ENCODE results near the gene CELF4. TPM values are rescaled to one million over a fixed set of nuclear protein-coding genes. Genes with fewer than 3 reads are reported as not detected.

Gene CELF4
- polyA plus RNA-seq, 4 donors = 3.2 to 7.8 (median 3.8) TPM; not detected in 1

DNA sequence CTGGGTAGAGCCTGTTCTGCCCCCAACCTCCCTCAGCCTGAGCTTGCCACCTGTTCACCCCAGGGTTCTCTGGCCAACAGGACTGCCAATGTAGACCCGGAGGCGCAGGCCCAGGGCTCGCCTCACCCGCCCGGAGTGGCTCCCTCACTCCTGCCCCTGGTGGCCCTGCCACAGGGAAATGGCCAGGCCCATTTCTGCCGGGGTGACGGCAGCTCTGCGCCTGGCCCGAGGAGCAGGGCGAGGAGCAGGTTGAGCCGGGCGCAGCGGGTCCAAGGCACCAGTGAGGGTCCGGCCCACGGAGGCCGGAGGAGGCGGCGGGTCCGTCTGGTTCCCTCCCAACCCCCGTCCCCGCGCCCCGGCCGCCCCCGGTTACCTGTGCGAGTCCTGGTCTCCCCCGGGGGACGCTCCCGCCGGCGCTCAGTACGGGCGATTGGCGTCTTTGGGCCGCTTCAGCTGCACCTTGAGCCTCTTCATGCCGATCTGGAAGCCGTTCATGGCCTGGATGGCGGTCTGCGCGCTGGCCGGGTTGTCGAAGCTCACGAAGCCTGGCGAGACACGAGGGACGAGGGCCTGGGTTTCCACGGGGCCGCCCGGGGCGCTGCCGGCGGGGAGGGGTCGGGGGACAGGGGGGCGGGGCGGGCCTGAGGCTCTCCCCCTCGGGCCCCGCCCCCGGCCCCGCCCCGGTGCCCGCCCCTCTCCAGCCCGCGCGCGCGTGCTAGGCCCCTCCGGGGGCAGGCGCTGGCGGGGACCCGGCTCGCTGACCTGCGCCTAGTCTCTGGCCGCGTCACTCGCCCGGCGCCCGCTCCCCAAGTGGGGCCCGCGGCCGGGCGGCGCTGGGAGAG is 312.0 kb downstream of the CELF4 start:
- WGBS, 3 donors = 2 to 7% (median 4%) methylated on average over 45 to 83 of the region's 83 CpGs
- peak; percentile 17 to 74 for DNase-seq
- H3K4me3 ChIP-seq (ENCODE audit: low read depth in 1 of 3, low read length in 3 of 3) = peak overlapping the region in 2 of 3 donors; percentile 47 to 58

DNA sequence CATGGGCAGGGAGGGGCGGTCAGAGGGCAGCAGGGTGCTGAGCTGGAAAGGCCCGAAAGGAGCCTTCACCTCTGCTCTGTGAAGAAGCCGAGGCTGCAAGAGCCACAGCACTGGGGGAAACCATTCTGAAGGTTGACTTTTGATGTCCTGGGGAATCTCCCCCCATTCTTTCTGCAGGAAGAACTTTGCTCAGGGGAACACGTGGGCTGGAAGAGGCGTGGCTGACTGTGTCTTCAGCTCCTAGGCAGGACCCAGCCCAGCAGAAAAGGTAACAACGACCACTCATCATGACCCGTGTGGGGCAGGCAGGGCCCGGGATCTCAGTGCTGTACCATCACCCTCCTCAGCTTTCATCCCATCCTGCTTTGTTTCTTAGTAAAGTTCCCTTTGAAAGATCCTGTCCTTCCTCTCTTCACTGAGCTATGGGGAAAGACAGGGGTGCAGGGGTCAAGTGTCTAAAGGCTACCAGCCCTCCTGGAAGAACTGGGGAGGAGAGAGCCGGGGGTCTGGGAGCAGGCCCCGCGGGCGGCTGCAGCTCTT is 312.7 kb downstream of the CELF4 start:
- H3K9me3 ChIP-seq (ENCODE audit: control insufficient read depth in 2 of 2, insufficient read depth in 1 of 2, low read depth in 1 of 2, low read length in 1 of 2) = no peaks in the 10 kb centered on the region
- 23 to 53% (median 35%) methylated on average over 12 of the region's 12 CpGs for WGBS, 3 donors
- DNase-seq = peak; percentile 26 to 84
- H3K27me3 ChIP-seq (ENCODE audit: control insufficient read depth in 3 of 3, insufficient read depth in 3 of 3, low read length in 3 of 3) = peaks cover 0 to 14% (median 11%) of the 10 kb centered on the region in 3 donors
- H3K4me1 ChIP-seq (ENCODE audit: control insufficient read depth in 3 of 3, insufficient read depth in 2 of 3, low read depth in 1 of 3, low read length in 2 of 3) = peaks cover 0 to 28% (median 0%) of the 10 kb centered on the region in 3 donors
- peak overlapping the region in 1 of 3 donors; percentile 58 for H3K4me3 ChIP-seq (ENCODE audit: low read depth in 1 of 3, low read length in 3 of 3)
- FAIRE-seq = no peak
- peak overlapping the region in 1 of 3 donors; percentile 42 for H3K27ac ChIP-seq (ENCODE audit: low read depth in 1 of 3, low read length in 2 of 3)
- H3K36me3 ChIP-seq (ENCODE audit: control insufficient read depth in 3 of 3, insufficient read depth in 2 of 3, low read depth in 1 of 3, low read length in 3 of 3) = peaks cover 0 to 15% (median 0%) of the 10 kb centered on the region in 3 donors

More for the DNA sequence above, 312.0 kb downstream of the CELF4 start:
- no peak for FAIRE-seq
- Histone ChIP-seq H3K36me3 (ENCODE audit: control insufficient read depth in 3 of 3, insufficient read depth in 2 of 3, low read depth in 1 of 3, low read length in 3 of 3) (peaks cover 0 to 12% (median 0%) of the 10 kb centered on the region in 3 donors), H3K4me1 (ENCODE audit: control insufficient read depth in 3 of 3, insufficient read depth in 2 of 3, low read depth in 1 of 3, low read length in 2 of 3) (peaks cover 0 to 28% (median 0%) of the 10 kb centered on the region in 3 donors), H3K27ac (ENCODE audit: low read depth in 1 of 3, low read length in 2 of 3) (peak overlapping the region in 1 of 3 donors; percentile 45), H3K27me3 (ENCODE audit: control insufficient read depth in 3 of 3, insufficient read depth in 3 of 3, low read length in 3 of 3) (peaks cover 0 to 14% (median 12%) of the 10 kb centered on the region in 3 donors), H3K9me3 (ENCODE audit: control insufficient read depth in 2 of 2, insufficient read depth in 1 of 2, low read depth in 1 of 2, low read length in 1 of 2) (no peaks in the 10 kb centered on the region)

DNA sequence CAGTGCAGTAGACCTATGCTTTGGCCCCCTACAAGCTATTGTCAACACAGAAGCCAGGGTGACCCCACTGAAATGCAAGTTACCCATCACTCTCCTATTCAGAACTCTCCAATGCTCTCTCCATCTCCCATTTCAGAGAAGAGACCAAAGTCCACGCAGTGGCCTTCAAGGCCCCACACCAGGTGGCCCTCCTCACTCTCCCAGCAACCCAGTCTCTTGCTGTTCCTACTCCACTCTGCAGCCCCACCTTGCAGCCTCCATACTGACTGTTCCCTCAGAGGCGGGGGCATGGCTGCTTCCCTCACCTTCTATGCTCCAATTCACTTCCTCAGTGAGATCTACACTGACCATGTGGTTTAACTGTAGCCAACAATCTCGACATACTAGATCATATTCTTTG is 313.3 kb downstream of the CELF4 start:
- 58 to 70% (median 64%) methylated on average over 3 of the region's 3 CpGs for WGBS, 3 donors
- peaks cover 0 to 14% (median 9%) of the 10 kb centered on the region in 3 donors for H3K27me3 ChIP-seq (ENCODE audit: control insufficient read depth in 3 of 3, insufficient read depth in 3 of 3, low read length in 3 of 3)
- no peaks in the 10 kb centered on the region for H3K9me3 ChIP-seq (ENCODE audit: control insufficient read depth in 2 of 2, insufficient read depth in 1 of 2, low read depth in 1 of 2, low read length in 1 of 2)
- peaks cover 0 to 18% (median 0%) of the 10 kb centered on the region in 3 donors for H3K36me3 ChIP-seq (ENCODE audit: control insufficient read depth in 3 of 3, insufficient read depth in 2 of 3, low read depth in 1 of 3, low read length in 3 of 3)
- H3K27ac ChIP-seq (ENCODE audit: low read depth in 1 of 3, low read length in 2 of 3) = no peak overlapping the region
- FAIRE-seq = no peak
- H3K4me3 ChIP-seq (ENCODE audit: low read depth in 1 of 3, low read length in 3 of 3) = peak overlapping the region in 1 of 3 donors; percentile 58
- DNase-seq = peak in 1 of 2 donors; percentile 9
- peaks cover 0 to 28% (median 0%) of the 10 kb centered on the region in 3 donors for H3K4me1 ChIP-seq (ENCODE audit: control insufficient read depth in 3 of 3, insufficient read depth in 2 of 3, low read depth in 1 of 3, low read length in 2 of 3)

GRCh38 chr18:37251679-37252078 is 313.9 kb downstream of the CELF4 start:
- peaks cover 0 to 14% (median 4%) of the 10 kb centered on the region in 3 donors for H3K27me3 ChIP-seq (ENCODE audit: control insufficient read depth in 3 of 3, insufficient read depth in 3 of 3, low read length in 3 of 3)
- no peak for DNase-seq
- no peaks in the 10 kb centered on the region for H3K9me3 ChIP-seq (ENCODE audit: control insufficient read depth in 2 of 2, insufficient read depth in 1 of 2, low read depth in 1 of 2, low read length in 1 of 2)
- H3K4me1 ChIP-seq (ENCODE audit: control insufficient read depth in 3 of 3, insufficient read depth in 2 of 3, low read depth in 1 of 3, low read length in 2 of 3) = peaks cover 0 to 28% (median 0%) of the 10 kb centered on the region in 3 donors
- whole genome bisulfite sequencing, 3 donors = 58 to 75% (median 66%) methylated on average over 3 of the region's 3 CpGs
- no peak overlapping the region for H3K4me3 ChIP-seq (ENCODE audit: low read depth in 1 of 3, low read length in 3 of 3)
- peaks cover 0 to 20% (median 0%) of the 10 kb centered on the region in 3 donors for H3K36me3 ChIP-seq (ENCODE audit: control insufficient read depth in 3 of 3, insufficient read depth in 2 of 3, low read depth in 1 of 3, low read length in 3 of 3)
- no peak for FAIRE-seq
- no peak overlapping the region for H3K27ac ChIP-seq (ENCODE audit: low read depth in 1 of 3, low read length in 2 of 3)

- FAIRE-seq (no peak), DNase-seq (peak; percentile 9 to 71)
- Histone ChIP-seq H3K9me3 (ENCODE audit: control insufficient read depth in 2 of 2, insufficient read depth in 1 of 2, low read depth in 1 of 2, low read length in 1 of 2) (no peaks in the 10 kb centered on the region), H3K4me3 (ENCODE audit: low read depth in 1 of 3, low read length in 3 of 3) (no peak overlapping the region), H3K27me3 (ENCODE audit: control insufficient read depth in 3 of 3, insufficient read depth in 3 of 3, low read length in 3 of 3) (peaks cover 0 to 14% (median 4%) of the 10 kb centered on the region in 3 donors), H3K27ac (ENCODE audit: low read depth in 1 of 3, low read length in 2 of 3) (peak overlapping the region in 1 of 3 donors; percentile 40), H3K4me1 (ENCODE audit: control insufficient read depth in 3 of 3, insufficient read depth in 2 of 3, low read depth in 1 of 3, low read length in 2 of 3) (peaks cover 0 to 28% (median 0%) of the 10 kb centered on the region in 3 donors), H3K36me3 (ENCODE audit: control insufficient read depth in 3 of 3, insufficient read depth in 2 of 3, low read depth in 1 of 3, low read length in 3 of 3) (peaks cover 0 to 20% (median 0%) of the 10 kb centered on the region in 3 donors)
- 56 to 65% (median 63%) methylated on average over 6 of the region's 6 CpGs for WGBS, 3 donors
Measured at GRCh38 chr18:37249895-37250618, 315.5 kb downstream of the CELF4 start.

- Histone ChIP-seq H3K27ac (ENCODE audit: low read depth in 1 of 3, low read length in 2 of 3) (no peak overlapping the region), H3K4me3 (ENCODE audit: low read depth in 1 of 3, low read length in 3 of 3) (no peak overlapping the region), H3K27me3 (ENCODE audit: control insufficient read depth in 3 of 3, insufficient read depth in 3 of 3, low read length in 3 of 3) (peaks cover 0 to 12% (median 4%) of the 10 kb centered on the region in 3 donors), H3K4me1 (ENCODE audit: control insufficient read depth in 3 of 3, insufficient read depth in 2 of 3, low read depth in 1 of 3, low read length in 2 of 3) (peaks cover 0 to 28% (median 0%) of the 10 kb centered on the region in 3 donors), H3K36me3 (ENCODE audit: control insufficient read depth in 3 of 3, insufficient read depth in 2 of 3, low read depth in 1 of 3, low read length in 3 of 3) (peaks cover 0 to 20% (median 0%) of the 10 kb centered on the region in 3 donors), H3K9me3 (ENCODE audit: control insufficient read depth in 2 of 2, insufficient read depth in 1 of 2, low read depth in 1 of 2, low read length in 1 of 2) (no peaks in the 10 kb centered on the region)
- 74 to 78% (median 78%) methylated on average over 11 of the region's 11 CpGs for WGBS, 3 donors
- FAIRE-seq (no peak), DNase-seq (no peak)
Measured at GRCh38 chr18:37249171-37249886, 316.3 kb downstream of the CELF4 start.

DNA sequence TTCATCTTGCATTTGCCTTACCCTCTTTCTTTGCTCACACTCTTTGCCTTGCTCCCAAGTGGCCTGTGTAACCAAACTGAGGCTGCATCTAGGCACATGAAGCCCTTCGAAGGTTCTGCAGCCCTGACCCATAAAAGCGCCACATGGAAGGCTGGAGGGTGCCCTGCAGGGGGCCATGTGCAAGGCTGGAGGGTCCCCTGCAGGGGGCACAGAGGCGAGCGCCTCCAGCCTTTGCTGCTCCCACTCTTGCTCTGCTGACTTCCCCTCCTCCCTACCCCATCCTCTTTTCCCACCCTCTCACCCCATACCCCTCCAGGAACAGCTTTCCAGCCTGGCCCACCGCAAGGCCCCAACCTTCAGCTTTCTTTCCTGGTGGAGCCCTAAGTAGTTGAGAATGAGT is 317.3 kb downstream of the CELF4 start:
- whole genome bisulfite sequencing, 3 donors = 87 to 92% (median 89%) methylated on average over 5 of the region's 5 CpGs
- Histone ChIP-seq H3K4me3 (ENCODE audit: low read depth in 1 of 3, low read length in 3 of 3) (no peak overlapping the region), H3K27ac (ENCODE audit: low read depth in 1 of 3, low read length in 2 of 3) (no peak overlapping the region), H3K36me3 (ENCODE audit: control insufficient read depth in 3 of 3, insufficient read depth in 2 of 3, low read depth in 1 of 3, low read length in 3 of 3) (peaks cover 0 to 20% (median 0%) of the 10 kb centered on the region in 3 donors), H3K9me3 (ENCODE audit: control insufficient read depth in 2 of 2, insufficient read depth in 1 of 2, low read depth in 1 of 2, low read length in 1 of 2) (no peaks in the 10 kb centered on the region), H3K27me3 (ENCODE audit: control insufficient read depth in 3 of 3, insufficient read depth in 3 of 3, low read length in 3 of 3) (peaks cover 0 to 12% (median 4%) of the 10 kb centered on the region in 3 donors), H3K4me1 (ENCODE audit: control insufficient read depth in 3 of 3, insufficient read depth in 2 of 3, low read depth in 1 of 3, low read length in 2 of 3) (peaks cover 0 to 28% (median 0%) of the 10 kb centered on the region in 3 donors)
- DNase-seq (no peak), FAIRE-seq (no peak)
